ENCODE data around the gene PNPLA7. TPM values are rescaled to one million over a fixed set of nuclear protein-coding genes. Genes with fewer than 3 reads are reported as not detected.

The PNPLA7 gene
- total and polyA plus RNA-seq, 2 of the 13 experiments (the other 11 are each of a cell fraction or from before 2014, with no cell fraction given) = 0.42 to 1.5 TPM

DNA sequence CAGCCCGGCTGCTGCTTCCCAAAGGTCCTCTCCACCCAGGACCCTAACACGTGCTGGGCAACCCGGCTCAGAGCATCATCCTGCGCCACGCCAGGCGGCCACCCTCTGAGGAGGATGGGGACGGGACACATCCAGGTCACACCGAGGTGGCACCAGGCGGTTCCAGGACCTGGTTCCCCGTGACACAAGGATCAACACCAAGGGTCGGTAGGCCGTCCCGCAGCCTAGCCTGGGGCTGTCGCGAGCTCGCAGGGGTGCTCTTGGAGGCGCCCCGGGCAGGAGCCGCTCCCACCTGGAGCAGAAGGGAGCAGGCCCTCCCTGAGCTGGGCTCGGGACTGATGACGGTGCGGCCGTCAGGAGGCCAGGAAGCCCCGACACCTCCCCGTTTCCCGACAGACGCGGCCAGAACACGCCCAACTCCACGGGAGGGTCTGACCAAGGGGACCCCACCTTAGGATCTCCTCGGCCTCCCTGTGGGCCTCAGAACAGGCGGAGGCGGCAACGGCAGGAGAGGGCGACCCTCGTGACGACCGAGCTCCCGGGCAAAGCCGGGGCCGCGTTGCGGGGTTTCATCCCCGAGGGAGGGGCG is 133.5 kb downstream of the PNPLA7 start (continued):
- TF ChIP-seq ZNF674 (CRISPR knock-in tag; IDR thresholded peaks at IDR 0.05; ENCODE audit: low read depth) (no peak), ZNF619 (CRISPR knock-in tag; IDR thresholded peaks at IDR 0.05) (no peak), ZBTB4 (CRISPR knock-in tag; IDR thresholded peaks at IDR 0.05; ENCODE audit: borderline replicate concordance) (no peak), ZHX2 (IDR thresholded peaks at IDR 0.05; ENCODE audit: low read depth) (no peak), ZHX2 (CRISPR knock-in tag; IDR thresholded peaks at IDR 0.05; ENCODE audit: borderline replicate concordance) (no peak), SSRP1 (CRISPR knock-in tag; IDR thresholded peaks at IDR 0.05) (no peak), FOXP1 (IDR thresholded peaks at IDR 0.05) (no peak), FOXP1 (CRISPR knock-in tag; IDR thresholded peaks at IDR 0.05) (no peak), ZFP41 (CRISPR knock-in tag; IDR thresholded peaks at IDR 0.05; ENCODE audit: borderline replicate concordance) (no peak)
- TF ChIP-seq, protein P1, sequence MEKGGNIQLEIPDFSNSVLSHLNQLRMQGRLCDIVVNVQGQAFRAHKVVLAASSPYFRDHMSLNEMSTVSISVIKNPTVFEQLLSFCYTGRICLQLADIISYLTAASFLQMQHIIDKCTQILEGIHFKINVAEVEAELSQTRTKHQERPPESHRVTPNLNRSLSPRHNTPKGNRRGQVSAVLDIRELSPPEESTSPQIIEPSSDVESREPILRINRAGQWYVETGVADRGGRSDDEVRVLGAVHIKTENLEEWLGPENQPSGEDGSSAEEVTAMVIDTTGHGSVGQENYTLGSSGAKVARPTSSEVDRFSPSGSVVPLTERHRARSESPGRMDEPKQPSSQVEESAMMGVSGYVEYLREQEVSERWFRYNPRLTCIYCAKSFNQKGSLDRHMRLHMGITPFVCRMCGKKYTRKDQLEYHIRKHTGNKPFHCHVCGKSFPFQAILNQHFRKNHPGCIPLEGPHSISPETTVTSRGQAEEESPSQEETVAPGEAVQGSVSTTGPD (CRISPR knock-in tag; IDR thresholded peaks at IDR 0.05) = no peak

Measured in HepG2 (cell line).